A549 (cell line): ENCODE results near the gene CCNL1. TPM values are rescaled to one million over a fixed set of nuclear protein-coding genes. Genes with fewer than 3 reads are reported as not detected.
"Not testable (repeated sequence)": the region's sequence is repeated elsewhere in the genome, so short reads cannot be mapped to it uniquely, and the experiment has no call there.

Experiments
- ATAC-seq, 2 experiments: fragments of 200-7000 bp in 1 of 2; fragments of >200 bp in 1 of 2; cut with Nextera tagmentation in 1 of 2; cut with Tn5 transposase in 1 of 2; 3 replicates each; pipeline versions ENCODE4 v1.8.0 to v1.9.1; 2018 to 2020; ENCODE audit warnings: mild to moderate bottlenecking in 1 of 2, moderate library complexity in 1 of 2
- CTCF ChIA-PET: fragments of 300-600 bp; sonication (Branson Sonifier 250); formaldehyde crosslinking; extraction: SDS; loops from one replicate; lab custom pipeline; 2021; ENCODE audit warnings: antibody characterized with exemption, inconsistent platforms; lab: Yijun Ruan, JAX
- POLR2A ChIA-PET: fragments of 350-600 bp; formaldehyde crosslinking; extraction: SDS; loops from one replicate; lab custom pipeline; 2021; ENCODE audit warnings: antibody characterized with exemption, inconsistent platforms; lab: Yijun Ruan, JAX
- DNase-seq, 2 experiments: peaks; one replicate each; pipeline versions ENCODE4 v3.0.0 to v3.0.0-alpha.2; 2011 to 2016; ENCODE audit warnings: low read depth in 1 of 2, low spot score in 1 of 2
- FAIRE-seq: peaks from 2 replicates; lab custom pipeline; 2011; peaks lifted over from hg19 to GRCh38; lab: Jason Lieb, UNC
- H3K27ac ChIP-seq, 2 experiments: fragments of >200 bp; sonication (Bioruptor Twin); formaldehyde crosslinking; 3 replicates each; pipeline ENCODE4 v1.5.1; 2016 to 2017
- H3K4me1 ChIP-seq: fragments of >200 bp; sonication (Bioruptor Twin); formaldehyde crosslinking; 3 replicates; pipeline ENCODE4 v1.6.1; 2016
- H3K4me2 ChIP-seq: fragments of >200 bp; sonication (Bioruptor Twin); formaldehyde crosslinking; 3 replicates; pipeline ENCODE4 v1.6.1; 2016
- H3K4me3 ChIP-seq: fragments of >200 bp; sonication (Bioruptor Twin); formaldehyde crosslinking; 3 replicates; pipeline ENCODE4 v1.5.1; 2016
- H3K9me3 ChIP-seq: fragments of >200 bp; sonication (Bioruptor Twin); formaldehyde crosslinking; 3 replicates; pipeline ENCODE4 v1.6.1; 2016
- BCL3 ChIP-seq: fragments of >200 bp; sonication (Bioruptor Twin); formaldehyde crosslinking; IDR thresholded peaks from 3 replicates; pipeline ENCODE4 v1.6.1; 2016
- CBX8 ChIP-seq: fragments of 200-600 bp; sonication (generic); IDR thresholded peaks from 2 replicates; pipeline ENCODE4 v1.6.1; 2016
- EHF ChIP-seq: fragments of 250-450 bp; sonication (Bioruptor Pico); IDR thresholded peaks from 2 replicates; pipeline ENCODE4 v1.5.0; 2020; ENCODE audit warnings: mild to moderate bottlenecking
- EHMT2 ChIP-seq: fragments of 200-600 bp; sonication (generic); IDR thresholded peaks from 2 replicates; pipeline ENCODE4 v1.6.1; 2016; ENCODE audit warnings: antibody characterized with exemption, low read depth, mild to moderate bottlenecking, moderate library complexity
- KDM5A ChIP-seq: fragments of 200-600 bp; sonication (generic); IDR thresholded peaks from 2 replicates; pipeline ENCODE4 v1.6.1; 2016; ENCODE audit warnings: antibody characterized with exemption, mild to moderate bottlenecking
- MAX ChIP-seq: IDR thresholded peaks from 2 replicates; pipeline ENCODE4 v1.6.1; 2012
- NPAS2 ChIP-seq: fragments of 250-450 bp; sonication (Bioruptor Pico); IDR thresholded peaks from 2 replicates; pipeline ENCODE4 v1.8.0; 2022; ENCODE audit warnings: mild to moderate bottlenecking, moderate library complexity, borderline replicate concordance
- RFX5 ChIP-seq: fragments of 450-650 bp; IDR thresholded peaks from 2 replicates; pipeline ENCODE4 v1.7.1; 2014; ENCODE audit warnings: antibody characterized with exemption, mild to moderate bottlenecking, moderate library complexity
- ZNF302 ChIP-seq: fragments of 250-450 bp; sonication (Bioruptor Pico); IDR thresholded peaks from 2 replicates; pipeline ENCODE4 v1.9.0; 2021; ENCODE audit warnings: inconsistent platforms, mild to moderate bottlenecking, moderate library complexity
- WGBS: methylation state at CpG from one replicate; pipeline ENCODE4 v1.1.6; 2017; ENCODE audit errors: missing lambda C conversion rate; 5-methylcytosine and 5-hydroxymethylcytosine counted together
- polyA plus RNA-seq, 4 experiments: library from polyadenylated mRNA; depleted of rRNA in 3 of 4; stranded (reverse); fragments of >200 nt; fragmentation: RNase III in 1 of 4; extraction: RNeasy Plus Mini Kit Qiagen cat#74134 plus additional on column Dnase treatment in 1 of 4; gene quantifications; 2 replicates in 3 of 4; 3 replicates in 1 of 4; pipeline ENCODE4 v1.2.3, GENCODE V29; 2011 to 2017
- TF ChIP-seq, protein P1 (sequence below): IDR thresholded peaks from 2 replicates; pipeline ENCODE4 v1.6.1; 2012

CCNL1 gene
- polyA plus RNA-seq, 2 of the 4 experiments (the other 2 are of a cell fraction), result 45.1 to 170 TPM

- TF ChIP-seq EHMT2 (no peak), CBX8 (no peak), RFX5 (no peak), EHF (CRISPR knock-in tag) (no peak), NPAS2 (CRISPR knock-in tag) (no peak)
- TF ChIP-seq, protein P1, sequence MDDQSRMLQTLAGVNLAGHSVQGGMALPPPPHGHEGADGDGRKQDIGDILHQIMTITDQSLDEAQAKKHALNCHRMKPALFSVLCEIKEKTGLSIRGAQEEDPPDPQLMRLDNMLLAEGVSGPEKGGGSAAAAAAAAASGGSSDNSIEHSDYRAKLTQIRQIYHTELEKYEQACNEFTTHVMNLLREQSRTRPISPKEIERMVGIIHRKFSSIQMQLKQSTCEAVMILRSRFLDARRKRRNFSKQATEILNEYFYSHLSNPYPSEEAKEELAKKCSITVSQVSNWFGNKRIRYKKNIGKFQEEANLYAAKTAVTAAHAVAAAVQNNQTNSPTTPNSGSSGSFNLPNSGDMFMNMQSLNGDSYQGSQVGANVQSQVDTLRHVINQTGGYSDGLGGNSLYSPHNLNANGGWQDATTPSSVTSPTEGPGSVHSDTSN, result no peak
These were observed 19.4 kb upstream of the CCNL1 start (continued) for GRCh38 chr3:157179365-157179803.

GRCh38 chr3:157178503-157179364 is 18.8 kb upstream of the CCNL1 start:
- WGBS, result 91% methylated on average over 21 of the region's 54 CpGs
- H3K9me3 ChIP-seq, CTCF ChIA-PET, DNase-seq, H3K4me1 ChIP-seq, ATAC-seq, H3K4me2 ChIP-seq, H3K4me3 ChIP-seq, POLR2A ChIA-PET, FAIRE-seq, H3K27ac ChIP-seq: not testable (repeated sequence)

DNA sequence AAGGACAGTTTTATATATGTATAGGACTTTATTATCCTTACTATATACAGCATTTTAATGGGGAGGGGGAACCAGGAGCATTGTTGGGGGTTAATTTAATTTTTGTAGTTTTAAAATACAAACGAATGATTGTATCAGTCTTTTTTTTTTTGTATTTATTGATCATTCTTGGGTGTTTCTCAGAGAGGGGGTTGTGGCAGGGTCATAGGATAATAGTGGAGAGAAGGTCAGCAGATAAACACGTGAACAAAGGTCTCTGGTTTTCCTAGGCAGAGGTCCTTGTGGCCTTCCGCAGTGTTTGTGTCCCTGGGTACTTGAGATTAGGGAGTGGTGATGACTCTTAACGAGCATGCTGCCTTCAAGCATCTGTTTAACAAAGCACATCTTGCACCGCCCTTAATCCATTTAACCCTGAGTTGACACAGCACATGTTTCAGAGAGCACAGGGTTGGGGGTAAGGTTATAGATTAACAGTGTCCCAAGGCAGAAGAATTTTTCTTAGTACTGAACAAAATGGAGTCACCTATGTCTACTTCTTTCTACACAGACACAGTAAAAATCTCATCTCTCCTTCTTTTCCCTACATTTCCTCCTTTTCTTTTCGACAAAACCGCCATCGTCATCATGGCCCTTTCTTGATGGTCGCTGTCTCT is 18.0 kb upstream of the CCNL1 start:
- WGBS, result 89% methylated on average over 8 of the region's 9 CpGs
- POLR2A ChIA-PET, result interaction anchor here (5.0 kb wide), 1 partner anchor 16 kb away, joined by 306 read pairs; the partner anchor contains the start of gene CCNL1
- not testable (repeated sequence) for H3K4me2 ChIP-seq, FAIRE-seq, DNase-seq, H3K9me3 ChIP-seq, H3K27ac ChIP-seq, H3K4me3 ChIP-seq, H3K4me1 ChIP-seq, ATAC-seq
- CTCF ChIA-PET, result interaction anchor here (0.6 kb wide), 1 partner anchor 102 kb away, joined by 3 read pairs; no protein-coding TSS in a partner anchor

- peak overlapping the region; percentile 89; the same call in 1 of the 3 replicates for H3K4me2 ChIP-seq
- POLR2A ChIA-PET, result interaction anchor here (5.0 kb wide), 1 partner anchor 15 kb away, joined by 306 read pairs; the partner anchor contains the start of gene CCNL1
These were observed 17.0 kb upstream of the CCNL1 start for GRCh38 chr3:157176934-157177333.

More at GRCh38 chr3:157176934-157177333, 17.0 kb upstream of the CCNL1 start:
- no peak for FAIRE-seq
- TF ChIP-seq ZNF302 (CRISPR knock-in tag), result no peak
- TF ChIP-seq EHF (CRISPR knock-in tag), result no peak
- no peak for TF ChIP-seq KDM5A
- no peak for TF ChIP-seq MAX
- TF ChIP-seq BCL3, result no peak
- no peak for TF ChIP-seq NPAS2 (CRISPR knock-in tag)
- TF ChIP-seq, all 56 proteins: peak for 0
- 96% methylated on average over 10 of the region's 10 CpGs for WGBS
- Histone ChIP-seq H3K4me1 (peaks cover 7% of the 10 kb centered on the region; the same call in 2 of the 3 replicates), H3K27ac (no peak overlapping the region), H3K4me3 (no peak overlapping the region), H3K9me3 (no peaks in the 10 kb centered on the region)
- CTCF ChIA-PET, result no interaction called here
- DNase-seq (no peak), ATAC-seq (no peak)
